B cell (primary cell): ENCODE measurements around the gene HOXB3. TPM values are rescaled to one million over a fixed set of nuclear protein-coding genes. Genes with fewer than 3 reads are reported as not detected.

Source experiments
- ATAC-seq: fragments of 200-7000 bp; cut with Tn5 transposase; one replicate; pipeline ENCODE4 v1.10.0; 2021; ENCODE audit warnings: low read depth, mild to moderate bottlenecking, moderate number of reproducible peaks, moderate library complexity
- CTCF ChIA-PET: fragments of 350-600 bp; sonication (Branson Sonifier 250); formaldehyde crosslinking; loops from one replicate; lab custom pipeline; 2021; ENCODE audit warnings: antibody characterized with exemption, inconsistent platforms; lab: Charles Lee
- POLR2A ChIA-PET: fragments of 350-600 bp; sonication (Branson Sonifier 250); formaldehyde crosslinking; loops from one replicate; lab custom pipeline; 2021; ENCODE audit warnings: antibody characterized with exemption; lab: Charles Lee
- DNase-seq: peaks from one replicate; pipeline ENCODE4 v3.0.0; 2013
- H2AFZ ChIP-seq: 2 replicates; pipeline ENCODE4 v1.6.1; 2012; ENCODE audit warnings: mild to moderate bottlenecking, low read depth, low read length; ENCODE audit not compliant: insufficient read depth, poor library complexity, severe bottlenecking
- H3K27ac ChIP-seq, 2 donors: 1 replicate in 1 of 2; 2 replicates in 1 of 2; pipeline ENCODE4 v1.5.1; 2012 to 2013; ENCODE audit warnings: low read length in 2 of 2, mild to moderate bottlenecking in 2 of 2, moderate library complexity in 1 of 2
- H3K27me3 ChIP-seq, 4 experiments: fragments of 200-600 bp in 1 of 4; sonication (generic) in 1 of 4; replicated peaks in 1 of 4; 1 replicate in 2 of 4; 2 replicates in 2 of 4; pipeline versions ENCODE4 v1.6.1 to v1.7.0; 2013 to 2016; ENCODE audit warnings: low read length in 3 of 4, mild to moderate bottlenecking in 2 of 4, mixed read lengths in 1 of 4, moderate library complexity in 1 of 4; ENCODE audit not compliant: insufficient read depth in 4 of 4, control insufficient read depth in 3 of 4; ENCODE audit errors: control extremely low read depth in 1 of 4
- H3K36me3 ChIP-seq, 2 experiments: replicated peaks in 1 of 2; 1 replicate in 1 of 2; 2 replicates in 1 of 2; pipeline versions ENCODE4 v1.6.1 to v1.7.1; 2013; ENCODE audit warnings: low read length in 1 of 2; ENCODE audit not compliant: insufficient read depth in 2 of 2, control insufficient read depth in 1 of 2; ENCODE audit errors: control extremely low read depth in 1 of 2, extremely low read depth in 1 of 2
- H3K4me1 ChIP-seq, 2 donors: fragments of 200-600 bp in 1 of 2; sonication (generic) in 1 of 2; 1 replicate in 1 of 2; 2 replicates in 1 of 2; pipeline versions ENCODE4 v1.5.1 to v1.6.1; 2013 to 2017; ENCODE audit warnings: low read length in 2 of 2; ENCODE audit not compliant: control insufficient read depth in 2 of 2, insufficient read depth in 2 of 2
- H3K4me2 ChIP-seq: replicated peaks from 2 replicates; pipeline ENCODE3; 2012; ENCODE audit warnings: mild to moderate bottlenecking, low read depth, low read length; ENCODE audit not compliant: poor library complexity, severe bottlenecking
- H3K4me3 ChIP-seq, 5 experiments: fragments of 200-600 bp in 1 of 5; sonication (generic) in 1 of 5; 1 replicate in 3 of 5; 2 replicates in 2 of 5; pipeline versions ENCODE4 v1.5.1 to v1.7.0; 2011 to 2016; ENCODE audit warnings: low read length in 4 of 5, mild to moderate bottlenecking in 4 of 5, low read depth in 2 of 5, control low read depth in 1 of 5, moderate library complexity in 1 of 5; ENCODE audit not compliant: insufficient read depth in 1 of 5; ENCODE audit errors: control extremely low read depth in 1 of 5, extremely low read depth in 1 of 5
- H3K79me2 ChIP-seq: fragments of 200-600 bp; sonication (generic); one replicate; pipeline ENCODE4 v1.6.0; 2016; ENCODE audit warnings: low read length; ENCODE audit not compliant: control insufficient read depth, insufficient read depth
- H3K9ac ChIP-seq: fragments of 200-600 bp; sonication (generic); 2 replicates; pipeline ENCODE4 v1.6.1; 2017; ENCODE audit warnings: mild to moderate bottlenecking, low read length, moderate library complexity
- H3K9me3 ChIP-seq, 3 donors: one replicate each; pipeline versions ENCODE4 v1.6.1 to v1.7.1; 2013; ENCODE audit warnings: low read length in 2 of 3; ENCODE audit not compliant: control insufficient read depth in 2 of 3, insufficient read depth in 1 of 3; ENCODE audit errors: control extremely low read depth in 1 of 3
- H4K20me1 ChIP-seq: 2 replicates; pipeline ENCODE4 v1.6.0; 2012; ENCODE audit warnings: mild to moderate bottlenecking, low read length; ENCODE audit not compliant: insufficient read depth, control insufficient read depth, poor library complexity, severe bottlenecking
- H3K27ac Mint-ChIP-seq: one replicate; pipeline ENCODE4 v1.8.0; 2021; ENCODE audit warnings: mixed read lengths
- H3K27me3 Mint-ChIP-seq: one replicate; pipeline ENCODE4 v1.8.0; 2021; ENCODE audit warnings: mixed read lengths
- H3K4me1 Mint-ChIP-seq: one replicate; pipeline ENCODE4 v1.8.0; 2021; ENCODE audit warnings: mixed read lengths
- H3K4me3 Mint-ChIP-seq: one replicate; pipeline ENCODE4 v1.8.0; 2021; ENCODE audit warnings: mixed read lengths
- H3K9me3 Mint-ChIP-seq: one replicate; pipeline ENCODE4 v1.8.0; 2022; ENCODE audit warnings: mixed read lengths; ENCODE audit not compliant: insufficient read depth
- CTCF ChIP-seq: fragments of 200-600 bp; IDR thresholded peaks from one replicate; pipeline ENCODE4 v1.8.0; 2022; ENCODE audit warnings: antibody characterized with exemption, mild to moderate bottlenecking
- EZH2 ChIP-seq: IDR thresholded peaks from 2 replicates; pipeline ENCODE4 v1.6.1; 2012; ENCODE audit warnings: borderline replicate concordance, low read depth, mild to moderate bottlenecking, moderate library complexity, low read length; ENCODE audit not compliant: insufficient read depth, poor library complexity, severe bottlenecking
- WGBS: methylation state at CpG from one replicate; pipeline ENCODE4 v1.1.5; 2013; ENCODE audit warnings: missing lambda C conversion rate; ENCODE audit not compliant: insufficient coverage; 5-methylcytosine and 5-hydroxymethylcytosine counted together
- intact Hi-C: fragments of 100-400 bp; cut with micrococcal nuclease; formaldehyde crosslinking; loops from one replicate; pipeline ENCODE4 v1.10.0; 2022
- polyA plus RNA-seq: library from polyadenylated mRNA; depleted of rRNA; stranded (reverse); fragments of >200 nt; gene quantifications from 2 replicates; pipeline ENCODE4 v1.2.3, GENCODE V29; 2012
- small RNA-seq: library from RNA; depleted of rRNA; stranded (forward); fragments of <200 nt; gene quantifications from one replicate; pipeline ENCODE3, GENCODE V24; 2012; ENCODE audit warnings: low replicate concordance, low read depth; ENCODE audit not compliant: insufficient read length
- total RNA-seq, 2 donors: library from RNA; stranded (reverse); fragments of 120-200 nt in 1 of 2; gene quantifications; 1 replicate in 1 of 2; 2 replicates in 1 of 2; pipeline versions ENCODE4 v1.2.3 to v1.2.4, GENCODE V29; 2013 to 2022

Gene HOXB3
- total and polyA plus RNA-seq, 2 donors (not counting 1 experiment from before 2014, with no cell fraction given), result 3.0 to 4.0 TPM

DNA sequence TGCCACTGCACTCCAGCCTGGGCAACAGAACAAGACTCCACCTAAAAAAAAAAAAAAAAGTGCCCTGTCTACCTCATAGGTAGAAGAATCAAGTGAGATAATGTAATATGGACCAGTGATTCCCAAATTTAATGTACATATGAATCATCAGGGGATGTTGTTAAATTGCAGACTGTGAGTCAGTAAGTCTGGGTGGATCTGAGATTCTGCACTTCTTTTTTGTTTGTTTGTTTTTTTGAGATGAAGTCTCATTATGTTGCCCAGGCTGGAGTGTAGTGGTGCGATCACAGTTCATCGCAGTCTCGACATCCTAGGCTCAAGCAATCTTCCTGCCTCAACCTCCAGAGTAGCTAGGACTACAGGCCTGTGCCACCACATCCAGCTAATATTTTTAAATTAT lies 90.8 kb downstream of the HOXB3 start:
- H3K9me3 ChIP-seq, result no peaks in the 10 kb centered on the region
- H3K27ac ChIP-seq, result no peak overlapping the region
- H3K4me2 ChIP-seq, result no peak overlapping the region
- ChIA-PET POLR2A (no interaction called here), CTCF (no interaction called here)
- ATAC-seq (no peak), DNase-seq (no peak)
- no peaks in the 10 kb centered on the region for H3K79me2 ChIP-seq
- Mint-ChIP-seq H3K9me3 (no peaks in the 10 kb centered on the region), H3K27ac (no peak overlapping the region), H3K4me1 (no peaks in the 10 kb centered on the region), H3K4me3 (no peak overlapping the region), H3K27me3 (peaks cover 51% of the 10 kb centered on the region)
- intact Hi-C loops, result loop anchor here (10.0 kb wide), 1 partner anchor 46 kb away; the partner anchor contains the start of gene HOXB2
- H3K9ac ChIP-seq, result no peak overlapping the region
- peaks cover 0 to 18% (median 2%) of the 10 kb centered on the region in 4 experiments for H3K27me3 ChIP-seq
- no peaks in the 10 kb centered on the region for H3K36me3 ChIP-seq
- TF ChIP-seq EZH2, result no peak
- TF ChIP-seq CTCF, result no peak
- H2AFZ ChIP-seq, result no peak overlapping the region
- no CpG with 5 or more reads among the region's 3 CpGs for WGBS
- no peaks in the 10 kb centered on the region for H4K20me1 ChIP-seq
- H3K4me3 ChIP-seq, result no peak overlapping the region
- H3K4me1 ChIP-seq, result no peaks in the 10 kb centered on the region

Small RNAs within 50 kb of the gene (small RNA-seq; reads per million reads assigned to genes)
- not detected for gene MIR196A1

Other genes starting within 250 kb of the HOXB3 start
- 33.1 TPM in 2 replicates for gene SKAP1, start 160.0 kb downstream of the HOXB3 start, total RNA-seq
- gene SKAP1, start 160.0 kb downstream of the HOXB3 start, polyA plus RNA-seq, result 24.5 and 37.3 TPM in 2 replicates
- gene HOXB1, start 59.2 kb downstream of the HOXB3 start, total RNA-seq, result not detected in 2 replicates
- not detected in 2 replicates for gene HOXB1, start 59.2 kb downstream of the HOXB3 start, polyA plus RNA-seq
- gene HOXB2, start 45.1 kb downstream of the HOXB3 start, total RNA-seq, result 6.1 and 8.1 TPM in 2 replicates
- gene HOXB2, start 45.1 kb downstream of the HOXB3 start, polyA plus RNA-seq, result 3.1 and 9.2 TPM in 2 replicates
- 1.5 and 1.7 TPM in 2 replicates for gene HOXB4, start 11.9 kb downstream of the HOXB3 start, total RNA-seq
- 0.32 and 0.85 TPM in 2 replicates for gene HOXB4, start 11.9 kb downstream of the HOXB3 start, polyA plus RNA-seq
- gene HOXB5, start 3.5 kb upstream of the HOXB3 start, total RNA-seq, result not detected in 2 replicates
- not detected in 2 replicates for gene HOXB5, start 3.5 kb upstream of the HOXB3 start, polyA plus RNA-seq
- gene HOXB6, start 14.7 kb upstream of the HOXB3 start, total RNA-seq, result not detected in 2 replicates
- gene HOXB6, start 14.7 kb upstream of the HOXB3 start, polyA plus RNA-seq, result 0.10 TPM in 1 of 2 replicates, not detected in the other
- 0.36 and 1.3 TPM in 2 replicates for gene HOXB7, start 20.8 kb upstream of the HOXB3 start, total RNA-seq
- gene HOXB7, start 20.8 kb upstream of the HOXB3 start, polyA plus RNA-seq, result 0.25 TPM in 1 of 2 replicates, not detected in the other
- gene HOXB8, start 25.1 kb upstream of the HOXB3 start, total RNA-seq, result not detected in 2 replicates
- not detected in 2 replicates for gene HOXB8, start 25.1 kb upstream of the HOXB3 start, polyA plus RNA-seq
- not detected in 2 replicates for gene HOXB9, start 36.1 kb upstream of the HOXB3 start, total RNA-seq
- gene HOXB9, start 36.1 kb upstream of the HOXB3 start, polyA plus RNA-seq, result 0.04 and 0.07 TPM in 2 replicates
- gene PRAC1, start 132.3 kb upstream of the HOXB3 start, total RNA-seq, result not detected in 2 replicates
- gene PRAC1, start 132.3 kb upstream of the HOXB3 start, polyA plus RNA-seq, result not detected in 2 replicates
- gene PRAC2, start 132.9 kb upstream of the HOXB3 start, total RNA-seq, result not detected in 2 replicates
- not detected in 2 replicates for gene PRAC2, start 132.9 kb upstream of the HOXB3 start, polyA plus RNA-seq
- gene HOXB13, start 138.5 kb upstream of the HOXB3 start, total RNA-seq, result not detected in 2 replicates
- not detected in 2 replicates for gene HOXB13, start 138.5 kb upstream of the HOXB3 start, polyA plus RNA-seq
- not detected in 2 replicates for gene TTLL6, start 227.0 kb upstream of the HOXB3 start, total RNA-seq
- not detected in 2 replicates for gene TTLL6, start 227.0 kb upstream of the HOXB3 start, polyA plus RNA-seq
- gene CALCOCO2, start 240.8 kb upstream of the HOXB3 start, total RNA-seq, result 139 and 148 TPM in 2 replicates
- gene CALCOCO2, start 240.8 kb upstream of the HOXB3 start, polyA plus RNA-seq, result 49.6 and 50.1 TPM in 2 replicates